ENCODE results near the gene TMTC2. TPM values are rescaled to one million over a fixed set of nuclear protein-coding genes. Genes with fewer than 3 reads are reported as not detected.

TMTC2 gene
- total and polyA plus RNA-seq, 2 experiments from 2014 or later, result 1.5 to 12.0 TPM

DNA sequence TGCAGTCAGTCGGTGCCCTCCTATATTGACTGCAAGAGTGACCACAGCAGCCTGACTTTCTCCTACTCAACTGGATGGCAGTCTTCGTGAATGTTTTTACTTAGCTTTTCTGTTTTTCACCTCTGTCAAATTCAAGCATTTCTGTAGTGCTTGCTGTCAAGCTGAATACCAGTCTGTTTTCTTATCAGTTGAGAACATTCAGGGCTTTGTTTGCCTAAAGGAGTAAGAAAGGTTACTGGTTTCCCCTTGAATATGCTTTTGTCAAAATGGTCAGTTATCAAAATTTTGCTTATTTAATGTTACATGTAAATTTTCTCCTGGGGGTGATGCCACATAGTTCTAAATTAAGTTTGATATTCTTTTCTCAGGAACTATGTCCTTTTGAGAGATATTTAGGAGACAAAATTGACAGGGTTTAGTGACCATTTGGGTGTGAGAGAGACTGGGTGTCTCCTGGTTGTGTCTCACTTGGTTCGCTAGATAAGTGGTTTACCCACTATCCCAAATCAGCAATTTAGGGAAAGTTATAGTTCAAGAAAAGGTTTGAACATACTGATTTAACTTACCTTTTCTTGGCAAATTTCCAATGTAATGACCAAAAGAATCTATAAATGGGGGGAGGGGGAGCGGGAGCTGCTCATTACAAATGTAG, 366.3 kb downstream of the TMTC2 start:
- no peak for DNase-seq (ENCODE audit: low spot score)
- H3K27me3 ChIP-seq, result no peaks in the 10 kb centered on the region
- H3K9me2 ChIP-seq (replicated peaks; ENCODE audit: insufficient read depth), result no peaks in the 10 kb centered on the region
- TF ChIP-seq EZH2 (IDR thresholded peaks at IDR 0.05; ENCODE audit: borderline replicate concordance) (no peak), EZH2phosphoT487 (IDR thresholded peaks at IDR 0.05; ENCODE audit: low read depth, severe bottlenecking, unreplicated experiment) (no peak)
- TF ChIP-seq, protein P1, sequence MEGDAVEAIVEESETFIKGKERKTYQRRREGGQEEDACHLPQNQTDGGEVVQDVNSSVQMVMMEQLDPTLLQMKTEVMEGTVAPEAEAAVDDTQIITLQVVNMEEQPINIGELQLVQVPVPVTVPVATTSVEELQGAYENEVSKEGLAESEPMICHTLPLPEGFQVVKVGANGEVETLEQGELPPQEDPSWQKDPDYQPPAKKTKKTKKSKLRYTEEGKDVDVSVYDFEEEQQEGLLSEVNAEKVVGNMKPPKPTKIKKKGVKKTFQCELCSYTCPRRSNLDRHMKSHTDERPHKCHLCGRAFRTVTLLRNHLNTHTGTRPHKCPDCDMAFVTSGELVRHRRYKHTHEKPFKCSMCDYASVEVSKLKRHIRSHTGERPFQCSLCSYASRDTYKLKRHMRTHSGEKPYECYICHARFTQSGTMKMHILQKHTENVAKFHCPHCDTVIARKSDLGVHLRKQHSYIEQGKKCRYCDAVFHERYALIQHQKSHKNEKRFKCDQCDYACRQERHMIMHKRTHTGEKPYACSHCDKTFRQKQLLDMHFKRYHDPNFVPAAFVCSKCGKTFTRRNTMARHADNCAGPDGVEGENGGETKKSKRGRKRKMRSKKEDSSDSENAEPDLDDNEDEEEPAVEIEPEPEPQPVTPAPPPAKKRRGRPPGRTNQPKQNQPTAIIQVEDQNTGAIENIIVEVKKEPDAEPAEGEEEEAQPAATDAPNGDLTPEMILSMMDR (IDR thresholded peaks at IDR 0.05; ENCODE audit: poor library complexity), result no peak
- H3K9me3 ChIP-seq (ENCODE audit: low read depth), result no peaks in the 10 kb centered on the region
- no peaks in the 10 kb centered on the region for H3K36me3 ChIP-seq (replicated peaks; ENCODE audit: insufficient read depth, low read depth)
- H3K4me2 ChIP-seq, result no peak overlapping the region
- H4K20me1 ChIP-seq (ENCODE audit: insufficient read depth, poor library complexity, severe bottlenecking), result no peaks in the 10 kb centered on the region
- 70% methylated on average over 4 of the region's 4 CpGs for WGBS (ENCODE audit: low lambda C conversion rate, missing lambda C conversion rate)
- no peaks in the 10 kb centered on the region for H3K4me1 ChIP-seq (ENCODE audit: insufficient read depth)
- H3K4me3 ChIP-seq, result no peak overlapping the region
- H3K27ac ChIP-seq, result no peak overlapping the region
- no peak overlapping the region for H2AFZ ChIP-seq
- no peaks in the 10 kb centered on the region for H3K79me2 ChIP-seq

GRCh38 chr12:83057436-83057835, 370.7 kb downstream of the TMTC2 start:
- Histone ChIP-seq H3K4me2 (no peak overlapping the region), H3K27me3 (no peaks in the 10 kb centered on the region), H3K9me2 (replicated peaks; ENCODE audit: insufficient read depth) (no peaks in the 10 kb centered on the region), H3K27ac (no peak overlapping the region), H3K4me1 (ENCODE audit: insufficient read depth) (no peaks in the 10 kb centered on the region), H3K36me3 (replicated peaks; ENCODE audit: insufficient read depth, low read depth) (no peaks in the 10 kb centered on the region), H3K9me3 (ENCODE audit: low read depth) (no peaks in the 10 kb centered on the region), H3K4me3 (no peak overlapping the region), H3K79me2 (no peaks in the 10 kb centered on the region), H4K20me1 (ENCODE audit: insufficient read depth, poor library complexity, severe bottlenecking) (no peaks in the 10 kb centered on the region), H2AFZ (no peak overlapping the region)
- TF ChIP-seq EZH2 (IDR thresholded peaks at IDR 0.05; ENCODE audit: borderline replicate concordance) (no peak), EZH2phosphoT487 (IDR thresholded peaks at IDR 0.05; ENCODE audit: low read depth, severe bottlenecking, unreplicated experiment) (no peak)
- TF ChIP-seq, protein P1 (IDR thresholded peaks at IDR 0.05; ENCODE audit: poor library complexity), result no peak
- WGBS (ENCODE audit: low lambda C conversion rate, missing lambda C conversion rate), result 89% methylated on average over 1 of the region's 1 CpG
- DNase-seq (ENCODE audit: low spot score), result no peak

GRCh38 chr12:83059107-83059506, 372.4 kb downstream of the TMTC2 start:
- Histone ChIP-seq H3K27me3 (no peaks in the 10 kb centered on the region), H3K27ac (no peak overlapping the region), H2AFZ (no peak overlapping the region), H3K36me3 (replicated peaks; ENCODE audit: insufficient read depth, low read depth) (no peaks in the 10 kb centered on the region), H3K9me2 (replicated peaks; ENCODE audit: insufficient read depth) (no peaks in the 10 kb centered on the region), H4K20me1 (ENCODE audit: insufficient read depth, poor library complexity, severe bottlenecking) (no peaks in the 10 kb centered on the region), H3K9me3 (ENCODE audit: low read depth) (no peaks in the 10 kb centered on the region), H3K4me3 (no peak overlapping the region), H3K4me2 (no peak overlapping the region), H3K79me2 (no peaks in the 10 kb centered on the region), H3K4me1 (ENCODE audit: insufficient read depth) (no peaks in the 10 kb centered on the region)
- TF ChIP-seq EZH2 (IDR thresholded peaks at IDR 0.05; ENCODE audit: borderline replicate concordance), result no peak
- TF ChIP-seq, protein P1 (IDR thresholded peaks at IDR 0.05; ENCODE audit: poor library complexity), result no peak
- TF ChIP-seq EZH2phosphoT487 (IDR thresholded peaks at IDR 0.05; ENCODE audit: low read depth, severe bottlenecking, unreplicated experiment), result no peak
- DNase-seq (ENCODE audit: low spot score), result no peak
- WGBS (ENCODE audit: low lambda C conversion rate, missing lambda C conversion rate), result 85% methylated on average over 6 of the region's 6 CpGs

Measured in hepatocyte (in vitro differentiated cells).